Natural killer cell (primary cell): Measurements from ENCODE around the gene SUPT7L. TPM values are rescaled to one million over a fixed set of nuclear protein-coding genes. Genes with fewer than 3 reads are reported as not detected.

Experiments
- ATAC-seq, 3 donors: fragments of 150-1000 bp in 2 of 3; fragments of 200-7000 bp in 1 of 3; cut with Tn5 transposase; 1 replicate in 1 of 3; 2 replicates in 2 of 3; pipeline ENCODE4 v1.10.0; 2021; ENCODE audit warnings: mild to moderate bottlenecking in 2 of 3, moderate library complexity in 2 of 3
- DNase-seq, 2 donors: peaks; one replicate each; pipeline versions ENCODE4 v3.0.0 to v3.0.0-alpha.2; 2013 to 2021; ENCODE audit warnings: mixed read lengths in 1 of 2
- H3K27ac ChIP-seq: one replicate; pipeline ENCODE4 v1.5.1; 2013; ENCODE audit warnings: mild to moderate bottlenecking, low read length
- H3K27me3 ChIP-seq: one replicate; pipeline ENCODE4 v1.6.1; 2013; ENCODE audit warnings: low read length; ENCODE audit not compliant: control insufficient read depth, insufficient read depth
- H3K36me3 ChIP-seq: one replicate; pipeline ENCODE4 v1.6.1; 2013; ENCODE audit warnings: low read length; ENCODE audit not compliant: control insufficient read depth, insufficient read depth
- H3K4me1 ChIP-seq: one replicate; pipeline ENCODE4 v1.6.1; 2013; ENCODE audit warnings: low read length; ENCODE audit not compliant: control insufficient read depth, insufficient read depth
- H3K4me3 ChIP-seq: one replicate; pipeline ENCODE4 v1.5.1; 2013; ENCODE audit warnings: low read length
- H3K9me3 ChIP-seq: one replicate; pipeline ENCODE4 v1.6.1; 2013; ENCODE audit warnings: low read length; ENCODE audit not compliant: control insufficient read depth, insufficient read depth
- H3K27ac Mint-ChIP-seq, 2 donors: one replicate each; pipeline ENCODE4 v1.8.0; 2022; ENCODE audit warnings: mild to moderate bottlenecking in 2 of 2, mixed read lengths in 2 of 2, moderate library complexity in 1 of 2
- H3K27me3 Mint-ChIP-seq, 2 donors: one replicate each; pipeline ENCODE4 v1.8.0; 2022; ENCODE audit warnings: low read depth in 2 of 2, mixed read lengths in 2 of 2
- H3K36me3 Mint-ChIP-seq: one replicate; pipeline ENCODE4 v1.8.0; 2022; ENCODE audit warnings: mixed read lengths
- H3K4me1 Mint-ChIP-seq, 2 donors: one replicate each; pipeline ENCODE4 v1.8.0; 2022; ENCODE audit warnings: mixed read lengths in 2 of 2
- H3K4me3 Mint-ChIP-seq: one replicate; pipeline ENCODE4 v1.8.0; 2022; ENCODE audit warnings: mild to moderate bottlenecking, moderate library complexity, mixed read lengths
- H3K9me3 Mint-ChIP-seq, 2 donors: one replicate each; pipeline ENCODE4 v1.8.0; 2022; ENCODE audit warnings: mixed read lengths in 2 of 2
- WGBS: methylation state at CpG from one replicate; pipeline ENCODE4 v1.1.7; 2013; ENCODE audit warnings: missing lambda C conversion rate; ENCODE audit not compliant: insufficient coverage; 5-methylcytosine and 5-hydroxymethylcytosine counted together
- intact Hi-C: fragments of 100-400 bp; cut with micrococcal nuclease; formaldehyde crosslinking; loops from one replicate; pipeline ENCODE4 v1.14.2; 2022
- total RNA-seq, 4 donors: library from RNA; stranded (reverse); fragments of 120-200 nt in 1 of 4; gene quantifications; one replicate each; pipeline versions ENCODE4 v1.2.3 to v1.2.4, GENCODE V29; 2013 to 2022
- TF ChIP-seq, protein P1 (sequence below): fragments of 200-600 bp; IDR thresholded peaks from one replicate; pipeline ENCODE4 v1.8.0; 2022; ENCODE audit warnings: antibody characterized with exemption

Gene SUPT7L
- total RNA-seq, 3 donors from 2014 or later (not counting 1 experiment from before 2014, with no cell fraction given) = 52.2 to 53.7 (median 52.8) TPM

DNA sequence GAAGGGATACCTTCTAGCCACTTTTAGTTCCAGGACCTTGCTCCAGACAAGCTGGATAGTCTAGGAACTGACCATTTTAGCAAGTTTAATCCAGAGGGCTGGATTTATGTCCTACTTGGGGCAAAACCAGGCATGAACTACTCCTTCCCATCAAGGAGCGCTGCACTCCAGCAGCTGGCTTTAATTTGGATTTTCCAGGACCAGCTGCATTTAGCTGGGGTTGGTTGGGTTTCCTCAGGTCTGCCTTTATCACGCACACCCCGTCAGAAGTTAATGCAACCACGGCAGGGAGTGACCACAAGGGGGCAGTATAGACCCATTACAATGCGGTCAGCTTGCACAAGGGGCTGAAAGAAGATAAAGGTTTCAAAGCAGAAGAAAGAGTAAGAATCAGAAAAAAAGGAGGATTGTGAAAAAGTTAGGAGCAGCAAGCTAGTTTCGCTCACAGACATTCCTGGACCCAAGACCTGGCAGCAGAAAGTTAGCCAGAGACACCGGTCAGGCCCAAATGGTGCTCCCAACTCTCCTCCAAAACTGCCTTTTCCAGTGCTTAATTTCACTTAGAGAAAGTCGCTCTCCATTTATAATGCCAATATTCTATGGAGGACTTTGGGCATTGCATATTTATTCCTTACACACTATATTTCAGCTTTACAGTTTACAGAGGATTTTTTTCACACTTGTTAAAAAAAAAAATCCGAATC lies 40.4 kb upstream of the SUPT7L start:
- H3K27ac ChIP-seq = no peak overlapping the region
- Mint-ChIP-seq H3K4me3 (no peak overlapping the region), H3K9me3 (no peaks in the 10 kb centered on the region), H3K4me1 (peaks cover 0 to 9% of the 10 kb centered on the region in 2 donors), H3K36me3 (no peaks in the 10 kb centered on the region), H3K27me3 (no peaks in the 10 kb centered on the region), H3K27ac (no peak overlapping the region)
- H3K27me3 ChIP-seq = no peaks in the 10 kb centered on the region
- no peak overlapping the region for H3K4me3 ChIP-seq
- H3K9me3 ChIP-seq = no peaks in the 10 kb centered on the region
- intact Hi-C loops = loop anchor here (1.0 kb wide), 1 partner anchor 749 kb away; no protein-coding TSS in a partner anchor
- TF ChIP-seq, protein P1, sequence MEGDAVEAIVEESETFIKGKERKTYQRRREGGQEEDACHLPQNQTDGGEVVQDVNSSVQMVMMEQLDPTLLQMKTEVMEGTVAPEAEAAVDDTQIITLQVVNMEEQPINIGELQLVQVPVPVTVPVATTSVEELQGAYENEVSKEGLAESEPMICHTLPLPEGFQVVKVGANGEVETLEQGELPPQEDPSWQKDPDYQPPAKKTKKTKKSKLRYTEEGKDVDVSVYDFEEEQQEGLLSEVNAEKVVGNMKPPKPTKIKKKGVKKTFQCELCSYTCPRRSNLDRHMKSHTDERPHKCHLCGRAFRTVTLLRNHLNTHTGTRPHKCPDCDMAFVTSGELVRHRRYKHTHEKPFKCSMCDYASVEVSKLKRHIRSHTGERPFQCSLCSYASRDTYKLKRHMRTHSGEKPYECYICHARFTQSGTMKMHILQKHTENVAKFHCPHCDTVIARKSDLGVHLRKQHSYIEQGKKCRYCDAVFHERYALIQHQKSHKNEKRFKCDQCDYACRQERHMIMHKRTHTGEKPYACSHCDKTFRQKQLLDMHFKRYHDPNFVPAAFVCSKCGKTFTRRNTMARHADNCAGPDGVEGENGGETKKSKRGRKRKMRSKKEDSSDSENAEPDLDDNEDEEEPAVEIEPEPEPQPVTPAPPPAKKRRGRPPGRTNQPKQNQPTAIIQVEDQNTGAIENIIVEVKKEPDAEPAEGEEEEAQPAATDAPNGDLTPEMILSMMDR = peak; percentile 95
- DNase-seq = peak; percentile 73 to 92
- peak; percentile 91 to 98 (median 95) for ATAC-seq
- WGBS = 29% methylated on average over 7 of the region's 9 CpGs
- no peaks in the 10 kb centered on the region for H3K36me3 ChIP-seq
- peaks cover 6% of the 10 kb centered on the region for H3K4me1 ChIP-seq

DNA sequence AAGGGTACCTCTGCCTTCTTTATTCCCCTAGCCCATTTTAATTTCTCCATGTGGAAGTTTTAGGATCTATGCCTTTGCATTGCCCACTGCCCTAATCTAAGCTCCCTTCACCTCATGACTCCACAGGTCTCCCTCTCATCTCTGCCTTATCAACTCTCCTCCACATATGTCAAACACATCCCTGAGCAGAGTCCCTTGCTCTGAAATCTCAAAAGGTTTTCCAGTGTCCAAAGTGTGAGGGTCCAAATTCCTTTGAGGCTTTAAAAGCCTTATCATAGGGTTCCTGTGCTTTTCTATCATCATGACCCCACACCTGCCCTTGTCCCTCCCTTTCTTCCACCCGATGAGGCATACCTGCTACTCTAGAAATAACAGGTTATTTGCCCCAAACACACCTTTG lies 38.9 kb upstream of the SUPT7L start:
- no peak for DNase-seq
- intact Hi-C loops = no loop called here
- no peak overlapping the region for H3K27ac Mint-ChIP-seq

DNA sequence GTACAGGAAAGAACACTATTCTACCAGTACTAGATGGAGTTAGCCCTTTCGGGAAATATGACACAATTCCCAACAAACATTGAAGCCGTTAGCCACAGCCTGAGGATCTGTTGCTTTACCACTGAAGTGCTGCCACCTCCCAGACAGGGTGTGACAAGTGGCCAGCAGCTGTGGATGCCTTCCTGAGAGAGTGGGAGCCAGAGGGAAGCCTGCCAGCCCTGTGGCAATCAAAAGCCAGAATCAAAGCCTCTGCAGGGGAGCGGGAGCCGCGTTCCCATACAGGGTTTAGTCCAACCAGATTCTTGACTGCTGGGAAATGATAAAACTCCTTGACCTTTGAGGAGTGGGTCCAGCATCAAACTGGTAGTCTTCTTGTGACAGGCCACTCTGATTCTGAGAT lies 38.3 kb upstream of the SUPT7L start:
- Histone ChIP-seq H3K27ac (no peak overlapping the region), H3K36me3 (peaks cover 4% of the 10 kb centered on the region), H3K9me3 (no peaks in the 10 kb centered on the region), H3K4me3 (no peak overlapping the region), H3K27me3 (no peaks in the 10 kb centered on the region), H3K4me1 (peaks cover 6% of the 10 kb centered on the region)
- Mint-ChIP-seq H3K4me3 (no peak overlapping the region), H3K4me1 (peaks cover 0 to 9% of the 10 kb centered on the region in 2 donors), H3K36me3 (no peaks in the 10 kb centered on the region), H3K9me3 (no peaks in the 10 kb centered on the region), H3K27me3 (no peaks in the 10 kb centered on the region), H3K27ac (no peak overlapping the region)
- WGBS = 88% methylated on average over 5 of the region's 5 CpGs
- intact Hi-C loops = no loop called here
- DNase-seq = no peak
- TF ChIP-seq, protein P1 = no peak
- no peak for ATAC-seq

More for the DNA sequence above, 38.9 kb upstream of the SUPT7L start:
- Mint-ChIP-seq H3K36me3 (no peaks in the 10 kb centered on the region), H3K4me1 (peaks cover 0 to 9% of the 10 kb centered on the region in 2 donors), H3K27me3 (no peaks in the 10 kb centered on the region), H3K9me3 (no peaks in the 10 kb centered on the region), H3K4me3 (no peak overlapping the region)
- Histone ChIP-seq H3K4me3 (no peak overlapping the region), H3K9me3 (no peaks in the 10 kb centered on the region), H3K4me1 (peaks cover 6% of the 10 kb centered on the region), H3K36me3 (peaks cover 3% of the 10 kb centered on the region), H3K27ac (no peak overlapping the region), H3K27me3 (no peaks in the 10 kb centered on the region)
- no peak for ATAC-seq
- WGBS = 97% methylated on average over 1 of the region's 1 CpG
- TF ChIP-seq, protein P1 = no peak

DNA sequence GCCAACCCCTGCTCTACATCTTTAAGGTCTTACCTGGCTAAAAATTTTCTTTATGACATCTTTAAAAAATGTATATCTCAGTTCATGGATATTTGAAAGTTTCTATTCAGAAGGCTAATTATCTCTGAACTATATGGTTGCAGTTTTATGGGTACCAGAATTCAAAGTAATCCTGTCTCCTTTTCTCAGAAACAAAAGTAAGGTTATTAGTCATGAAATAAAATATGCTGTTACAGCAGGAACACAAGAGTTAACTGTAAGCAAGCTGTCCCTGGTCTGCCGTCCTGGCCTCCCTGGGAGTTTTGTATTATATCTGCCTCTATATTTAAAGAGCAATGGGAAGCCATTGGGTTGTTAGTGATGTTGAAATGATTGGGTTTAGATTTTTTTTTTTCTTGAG lies 34.2 kb upstream of the SUPT7L start:
- ATAC-seq = no peak
- 100% methylated on average over 1 of the region's 1 CpG for WGBS

More for the DNA sequence above, 34.2 kb upstream of the SUPT7L start:
- H3K27ac Mint-ChIP-seq = no peak overlapping the region
- Histone ChIP-seq H3K36me3 (peaks cover 32% of the 10 kb centered on the region), H3K27me3 (no peaks in the 10 kb centered on the region), H3K4me3 (no peak overlapping the region), H3K27ac (no peak overlapping the region), H3K4me1 (no peaks in the 10 kb centered on the region), H3K9me3 (no peaks in the 10 kb centered on the region)
- H3K9me3 Mint-ChIP-seq = no peaks in the 10 kb centered on the region
- H3K27me3 Mint-ChIP-seq = no peaks in the 10 kb centered on the region
- H3K4me3 Mint-ChIP-seq = no peak overlapping the region
- intact Hi-C loops = no loop called here
- H3K4me1 Mint-ChIP-seq = no peaks in the 10 kb centered on the region
- DNase-seq = no peak
- H3K36me3 Mint-ChIP-seq = no peaks in the 10 kb centered on the region
- TF ChIP-seq, protein P1 = no peak
